Activated CD4-positive, CD25-positive, alpha-beta regulatory T cell treated with anti-CD3 and anti-CD28 coated beads, Interleukin-2, amount 50 U/mL, for 24 hours (primary cell): ENCODE data around the gene FGF12.

Experiments used
- ATAC-seq, 2 donors: fragments of 150-1000 bp; cut with Tn5 transposase; one replicate each; pipeline ENCODE4 v1.10.0; 2021; ENCODE audit warnings: mild to moderate bottlenecking in 1 of 2, moderate library complexity in 1 of 2

The FGF12 gene

DNA sequence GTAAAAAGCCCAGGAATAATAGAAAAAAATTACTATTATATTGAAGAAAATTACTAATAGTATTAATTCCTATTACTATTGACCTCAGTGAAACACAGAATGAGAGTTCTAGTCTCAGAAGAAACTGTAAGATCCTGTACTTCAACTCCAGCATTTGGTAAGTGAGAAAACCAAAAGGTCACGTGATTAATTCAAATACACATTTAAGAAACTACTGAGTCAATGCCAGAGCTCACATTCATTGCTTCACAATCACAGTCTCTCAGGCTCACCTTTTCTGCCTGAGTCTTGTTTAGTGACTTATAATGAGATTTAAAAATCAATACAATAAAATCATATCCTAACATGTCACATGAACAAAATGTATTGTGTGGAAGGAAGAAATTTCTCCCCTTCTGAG, 556.1 kb downstream of the FGF12 start:
- ATAC-seq, result no peak

DNA sequence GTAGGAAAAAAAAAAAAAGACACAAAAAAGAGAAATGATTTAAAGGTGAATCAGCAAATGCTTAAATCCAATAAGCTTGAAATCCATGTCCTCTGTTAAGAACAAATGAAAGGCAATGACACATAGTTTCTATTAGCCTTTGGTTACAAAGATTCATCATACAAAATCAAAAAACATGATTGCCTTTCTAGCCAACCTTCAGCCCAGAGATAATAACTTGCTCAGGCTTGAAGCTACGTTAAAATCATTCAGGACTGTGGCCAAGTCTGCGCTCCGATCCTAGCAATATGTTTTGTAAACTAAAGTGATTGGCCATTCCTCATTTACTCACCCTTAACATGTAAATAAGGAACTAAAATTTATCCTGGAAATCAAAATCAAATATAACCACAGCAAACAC, 556.7 kb downstream of the FGF12 start:
- no peak for ATAC-seq

DNA sequence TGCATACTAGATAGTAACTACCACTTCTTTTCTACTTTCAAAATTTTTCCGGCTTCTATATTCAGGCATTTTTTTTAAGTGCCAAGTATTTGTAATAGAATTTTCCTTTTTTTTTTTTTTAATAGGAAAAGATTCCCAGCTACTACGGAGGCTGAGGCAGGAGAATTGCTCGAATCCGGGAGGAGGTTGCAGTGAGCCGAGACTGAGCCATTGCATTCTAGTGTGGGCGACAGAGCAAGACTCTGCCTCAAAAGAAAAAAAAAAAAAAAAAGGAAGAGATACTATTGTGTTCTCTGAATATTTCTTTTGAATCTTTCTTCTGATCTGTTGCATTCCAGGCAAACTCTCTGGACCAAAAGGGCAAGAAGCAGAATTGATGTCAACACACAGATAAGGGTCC, 557.3 kb downstream of the FGF12 start:
- no peak for ATAC-seq

DNA sequence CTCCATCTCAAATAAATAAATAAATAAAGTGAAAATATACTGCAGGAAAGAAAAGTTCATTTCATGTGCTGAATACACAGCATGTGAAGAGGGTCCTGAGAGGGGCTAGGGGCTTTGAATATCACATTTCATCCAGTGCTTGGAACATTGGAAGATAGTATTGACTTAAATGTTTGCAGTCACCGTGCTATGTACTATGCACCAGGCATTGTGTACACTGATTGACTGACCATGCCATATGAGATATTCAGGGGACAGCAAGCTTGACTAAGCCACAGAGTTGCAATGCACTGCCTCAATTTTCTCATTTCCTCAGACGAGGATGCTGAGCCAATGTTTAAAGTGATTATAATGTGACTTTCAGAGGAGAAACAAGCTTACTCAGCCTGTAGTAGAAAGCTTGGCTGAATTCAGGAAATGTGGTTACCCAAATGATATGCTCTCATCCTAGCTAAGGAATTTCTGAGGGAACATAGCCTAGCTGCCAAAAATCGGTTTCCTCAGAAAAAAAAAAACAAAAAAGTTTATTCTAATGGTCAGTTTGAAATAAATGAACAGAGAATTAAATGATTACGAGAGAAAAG, 557.9 kb downstream of the FGF12 start:
- no peak for ATAC-seq

DNA sequence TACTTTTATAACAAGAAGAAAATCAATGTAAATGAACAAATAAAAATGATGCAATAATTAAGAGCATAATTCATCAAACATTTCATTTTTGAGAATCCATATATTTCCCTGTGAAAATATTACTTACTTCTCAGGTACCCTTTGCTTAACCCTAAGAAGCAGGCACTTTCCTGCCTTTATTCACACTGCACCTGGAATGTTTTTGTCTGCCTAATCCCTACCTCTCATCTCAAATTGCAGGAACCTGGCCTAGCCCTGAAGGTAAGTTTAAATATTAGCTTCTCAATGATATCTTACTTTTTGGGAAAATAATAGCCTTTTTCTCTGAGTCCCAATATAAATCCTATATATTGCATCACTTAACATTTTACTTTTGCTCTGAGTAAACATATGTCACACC, 559.1 kb downstream of the FGF12 start:
- no peak for ATAC-seq

- no peak for ATAC-seq
These were observed 561.8 kb downstream of the FGF12 start for GRCh38 chr3:192165552-192165951.

- no peak for ATAC-seq
These were observed 565.7 kb downstream of the FGF12 start for GRCh38 chr3:192161661-192162060.

DNA sequence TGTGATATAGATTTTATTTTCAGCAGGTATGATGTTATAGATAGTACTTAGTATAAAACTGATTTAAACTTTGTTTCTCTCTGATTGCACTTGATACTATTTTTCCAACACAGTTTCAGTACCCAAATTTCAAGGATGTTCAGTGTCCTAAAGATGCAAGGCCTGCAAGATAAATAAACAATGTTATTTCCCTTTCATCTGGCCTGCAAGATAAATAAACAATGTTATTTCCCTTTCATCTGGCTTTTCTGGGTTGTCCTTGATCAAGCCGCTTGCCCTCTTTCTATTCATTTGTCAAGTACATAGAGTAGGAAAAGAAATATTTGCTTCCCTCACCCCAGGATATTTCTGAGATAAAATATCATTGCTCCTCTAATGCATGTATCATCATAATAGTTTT, 571.0 kb downstream of the FGF12 start:
- no peak for ATAC-seq

DNA sequence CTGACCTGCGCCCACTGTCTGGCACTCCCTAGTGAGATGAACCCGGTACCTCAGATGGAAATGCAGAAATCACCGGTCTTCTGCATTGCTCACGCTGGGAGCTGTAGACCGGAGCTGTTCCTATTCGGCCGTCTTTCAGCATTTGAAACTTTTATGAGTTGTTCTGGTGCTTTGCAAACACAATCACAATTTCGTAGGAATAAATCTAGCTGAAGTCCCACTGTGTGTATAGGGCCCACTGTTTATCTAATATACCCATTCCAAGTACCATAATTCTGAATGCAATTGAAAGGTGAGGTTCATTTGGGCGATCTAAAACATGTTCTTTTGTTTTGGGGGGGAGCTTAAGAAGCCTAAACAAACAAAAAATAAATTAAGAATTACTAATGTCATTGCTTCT, 572.1 kb downstream of the FGF12 start:
- ATAC-seq, result no peak

GRCh38 chr3:192133271-192133670, 594.1 kb downstream of the FGF12 start:
- no peak for ATAC-seq

GRCh38 chr3:192130534-192131132, 596.7 kb downstream of the FGF12 start:
- ATAC-seq, result no peak

- ATAC-seq, result no peak
These were observed 597.8 kb downstream of the FGF12 start for GRCh38 chr3:192129586-192129985.

GRCh38 chr3:192128922-192129321, 598.4 kb downstream of the FGF12 start:
- no peak for ATAC-seq

GRCh38 chr3:192128060-192128459, 599.3 kb downstream of the FGF12 start:
- no peak for ATAC-seq

- no peak for ATAC-seq
These were observed 604.3 kb downstream of the FGF12 start for GRCh38 chr3:192122832-192123594.

DNA sequence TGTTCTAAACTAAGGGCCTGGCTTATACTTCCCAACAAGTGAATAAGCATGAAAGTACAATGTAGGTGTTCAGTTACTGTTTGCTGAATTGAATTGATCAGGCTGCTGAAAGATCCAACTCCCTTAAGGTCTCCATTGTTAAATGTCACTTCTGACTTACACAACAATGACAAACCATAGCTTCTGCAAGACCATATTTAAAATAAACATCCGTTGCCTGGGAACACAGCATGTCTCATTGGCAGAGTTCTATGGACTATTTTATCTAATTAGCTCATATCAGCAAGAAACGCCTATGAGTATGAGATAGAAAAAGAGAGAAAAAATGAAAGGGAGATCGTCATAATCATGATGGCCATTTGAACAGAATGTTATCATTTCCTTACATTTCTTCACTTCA, 605.4 kb downstream of the FGF12 start:
- no peak for ATAC-seq

DNA sequence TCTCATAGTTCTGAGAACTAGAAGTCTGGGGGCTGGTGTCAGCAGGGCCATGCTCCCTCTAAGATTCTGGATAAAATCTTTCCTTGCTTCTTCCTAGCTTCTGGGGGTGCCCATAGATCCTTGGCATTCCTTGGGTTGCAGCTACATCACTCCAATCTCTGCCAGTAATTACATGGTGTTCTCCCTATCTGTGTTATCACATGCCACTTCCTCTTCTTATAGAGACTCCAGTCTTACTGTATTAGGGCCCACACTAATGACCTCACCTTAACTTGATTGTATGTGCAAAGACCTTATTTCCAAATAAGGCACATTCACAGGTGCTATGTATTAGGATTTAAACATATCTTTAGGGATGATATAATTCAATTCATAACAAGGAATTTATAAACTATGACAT, 618.5 kb downstream of the FGF12 start:
- no peak for ATAC-seq

GRCh38 chr3:192106543-192106942, 620.8 kb downstream of the FGF12 start:
- ATAC-seq, result no peak

DNA sequence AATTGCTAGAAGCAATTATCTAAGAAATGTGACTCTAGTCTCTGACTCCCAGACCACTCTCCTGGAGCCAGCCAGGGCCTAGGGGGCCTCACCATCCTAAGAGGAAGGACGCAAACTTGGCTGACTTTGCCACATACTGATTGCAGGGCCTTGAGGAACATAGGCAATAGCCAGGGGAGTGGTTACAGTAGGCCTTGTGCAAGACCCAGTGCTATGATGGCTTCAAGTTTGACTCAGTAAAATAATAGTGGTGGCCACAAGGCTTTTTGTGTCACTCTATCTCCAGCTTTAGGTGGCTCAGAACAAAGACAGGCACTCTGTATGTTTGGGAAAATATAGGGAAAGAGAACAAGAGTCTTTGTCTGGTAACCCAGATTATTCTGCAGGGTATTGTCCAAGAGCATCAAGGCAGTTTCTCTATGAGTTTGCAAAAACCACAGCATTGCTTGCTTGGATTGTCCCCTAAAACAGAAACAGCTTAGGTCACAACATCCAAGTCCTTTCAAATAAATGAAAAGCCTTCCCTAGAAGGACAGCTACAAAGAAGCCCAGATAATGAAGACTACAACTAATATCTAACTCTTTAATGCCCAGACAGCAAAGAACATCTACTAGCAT, 634.8 kb downstream of the FGF12 start:
- no peak for ATAC-seq

- ATAC-seq, result no peak
These were observed 635.5 kb downstream of the FGF12 start for GRCh38 chr3:192091831-192092230.

DNA sequence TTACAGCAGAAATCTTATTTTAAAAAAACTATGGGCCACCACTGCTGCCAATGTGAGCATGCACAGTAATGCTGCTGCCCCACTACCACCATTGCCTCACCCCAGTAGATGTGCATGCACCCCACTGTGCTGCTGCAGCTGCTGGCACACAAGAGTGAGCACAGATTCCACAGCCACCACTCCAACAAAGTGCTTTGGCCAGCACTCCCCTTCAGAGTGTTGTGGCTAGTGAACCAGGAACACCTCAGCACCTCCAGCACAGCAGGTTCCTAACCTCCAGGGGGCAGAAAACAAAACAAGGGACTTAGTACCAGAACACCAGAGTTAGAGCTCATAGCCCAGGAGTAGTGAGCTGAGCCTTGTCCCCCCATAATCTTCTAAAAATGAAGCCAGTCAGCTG, 636.8 kb downstream of the FGF12 start:
- ATAC-seq, result no peak
